DMS153 treated with DMSO at 0.1 percent for 48 hours (cell line): ENCODE results near the gene ACAT1.
"Not testable (repeated sequence)": the region's sequence is repeated elsewhere in the genome, so short reads cannot be mapped to it uniquely, and the experiment has no call there.

Experiments used
- DNase-seq: peaks from one replicate; lab custom pipeline; 2025; ENCODE audit not compliant: unreplicated experiment; lab: John Stamatoyannopoulos, UW

The ACAT1 gene

DNA sequence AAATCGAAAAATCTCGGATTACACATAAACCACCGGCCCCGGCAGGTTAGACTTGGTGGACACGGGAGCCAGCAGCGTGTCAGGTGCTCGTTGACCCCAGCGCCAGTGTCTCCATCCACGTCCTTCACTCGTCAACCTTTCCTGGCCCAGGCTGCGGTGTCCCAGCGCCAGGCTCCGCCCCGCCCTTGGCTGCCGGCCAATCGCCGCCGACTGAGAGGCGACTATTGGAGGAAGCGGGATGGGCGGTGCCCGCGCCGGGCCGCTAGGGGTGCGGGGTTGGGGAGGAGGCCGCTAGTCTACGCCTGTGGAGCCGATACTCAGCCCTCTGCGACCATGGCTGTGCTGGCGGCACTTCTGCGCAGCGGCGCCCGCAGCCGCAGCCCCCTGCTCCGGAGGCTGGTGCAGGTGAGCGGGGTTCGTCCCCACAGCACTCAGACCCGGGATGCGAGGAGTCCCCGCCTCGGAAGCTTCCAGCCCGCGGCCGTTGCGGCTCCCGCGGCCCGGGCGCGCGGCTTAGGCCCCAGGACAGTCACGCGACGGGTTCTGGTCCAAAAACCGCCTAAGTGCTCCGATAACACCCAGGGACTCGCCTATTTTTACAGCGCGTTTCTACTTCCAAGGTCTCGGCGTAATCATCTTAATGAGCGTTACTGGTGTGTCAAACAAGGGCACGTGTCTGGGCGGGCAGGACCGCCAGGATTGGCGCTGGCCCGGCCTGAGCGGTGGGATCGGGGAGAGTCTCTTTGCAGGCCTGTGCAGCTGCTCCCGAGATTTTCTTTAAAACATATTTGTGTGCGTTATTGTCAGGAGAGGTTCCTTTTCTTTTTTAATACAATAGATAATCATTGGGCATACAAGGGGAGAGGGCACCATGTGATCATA lies at the start of gene ACAT1:
Gene ACAT1, plus strand, starts transcription at position 294 of the 882 bp plus-strand sequence. Its CDS starts 40 bp downstream, at position 334.
- DNase-seq: peak; percentile 86

DNA sequence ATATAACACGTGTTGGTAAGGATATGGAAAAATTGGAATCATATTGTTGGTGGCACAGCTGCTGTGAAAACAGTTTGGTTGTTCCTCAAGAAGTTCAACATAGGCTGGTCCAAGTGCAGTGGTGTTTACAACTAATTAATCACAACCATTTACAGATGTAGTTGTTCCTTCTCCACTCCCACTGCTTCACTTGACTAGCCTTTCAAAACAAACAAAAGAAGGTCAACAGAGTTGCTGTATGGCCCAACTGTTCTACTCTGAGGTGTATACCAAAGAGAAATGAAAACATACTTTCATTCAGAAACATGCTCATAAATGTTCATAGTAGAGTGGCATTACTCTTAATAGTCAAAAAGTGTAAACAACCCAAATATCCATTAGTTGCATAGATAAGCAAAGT lies 36.6 kb upstream of the ACAT1 start:
- no peak for DNase-seq

DNA sequence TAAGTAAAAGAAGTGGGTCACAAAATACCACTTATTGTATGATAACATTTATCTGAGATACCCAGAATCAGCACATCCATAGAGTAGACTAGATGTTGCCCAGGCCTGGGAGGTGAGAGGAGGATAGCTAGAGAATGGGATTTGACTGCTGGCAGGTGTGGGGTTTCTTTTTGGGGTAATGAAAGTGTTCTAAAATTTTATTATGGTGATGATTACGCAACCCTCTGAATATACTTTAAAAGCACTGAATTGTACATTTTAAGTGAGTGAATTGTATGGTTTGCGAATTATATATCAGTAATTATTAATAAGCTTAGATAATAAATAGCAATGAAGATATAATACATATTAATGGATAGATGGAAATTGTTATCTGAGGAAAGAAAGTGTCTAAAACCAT lies 35.7 kb upstream of the ACAT1 start:
- no peak for DNase-seq

DNA sequence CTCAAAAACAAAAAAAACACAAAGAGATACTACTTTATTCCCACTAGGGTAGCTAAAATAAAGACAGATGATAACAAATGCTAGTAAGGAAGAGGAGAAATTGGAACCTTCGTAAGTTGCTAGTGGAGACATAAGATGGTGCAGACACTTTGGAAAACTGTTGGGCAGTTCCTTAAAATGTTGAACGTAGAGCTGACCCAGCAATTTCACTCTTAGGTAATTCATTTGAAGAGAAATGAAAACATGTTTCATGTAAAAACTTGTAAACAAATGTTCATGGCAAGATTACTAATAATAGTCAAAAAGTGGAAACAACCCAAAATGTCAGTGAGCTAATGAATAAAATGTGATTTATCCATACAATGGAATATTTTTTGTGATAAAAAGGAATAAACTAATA lies 29.2 kb upstream of the ACAT1 start:
- no peak for DNase-seq

DNA sequence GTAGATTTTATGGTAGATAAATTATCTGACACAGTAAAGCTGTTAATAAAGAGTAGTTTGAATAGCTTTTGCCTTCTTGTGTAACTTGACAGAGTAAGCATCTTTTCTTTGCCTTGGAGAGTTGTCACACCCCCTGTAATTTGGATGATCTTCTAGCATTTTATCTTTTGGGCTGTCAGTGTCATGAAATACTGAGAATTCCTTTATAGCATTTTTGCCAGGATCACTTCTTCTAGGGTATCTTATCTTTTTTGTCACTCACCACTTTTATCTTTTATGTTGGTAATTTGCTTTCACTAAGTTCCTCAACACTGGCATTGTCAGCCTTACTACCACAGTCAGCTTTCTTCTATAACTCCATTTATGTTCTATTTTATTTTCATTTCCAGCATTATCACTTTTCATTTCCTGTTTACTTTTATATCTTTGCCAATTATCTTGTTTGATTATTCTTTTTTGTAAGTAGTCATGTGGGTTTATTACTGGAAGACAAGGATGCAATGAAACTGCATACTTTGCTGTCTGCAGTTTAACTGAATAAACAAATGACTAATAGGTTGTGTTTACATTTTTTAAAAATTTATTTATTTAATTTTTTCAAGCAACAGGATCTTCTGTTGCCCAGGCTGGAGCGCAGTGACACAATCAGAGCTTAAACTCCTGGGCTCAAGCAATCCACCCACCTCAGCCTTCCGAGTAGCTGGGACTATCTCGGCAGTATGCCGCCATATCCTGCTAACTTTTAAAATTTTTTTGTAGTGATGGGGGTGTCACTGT lies 28.1 kb upstream of the ACAT1 start:
- no peak for DNase-seq

DNA sequence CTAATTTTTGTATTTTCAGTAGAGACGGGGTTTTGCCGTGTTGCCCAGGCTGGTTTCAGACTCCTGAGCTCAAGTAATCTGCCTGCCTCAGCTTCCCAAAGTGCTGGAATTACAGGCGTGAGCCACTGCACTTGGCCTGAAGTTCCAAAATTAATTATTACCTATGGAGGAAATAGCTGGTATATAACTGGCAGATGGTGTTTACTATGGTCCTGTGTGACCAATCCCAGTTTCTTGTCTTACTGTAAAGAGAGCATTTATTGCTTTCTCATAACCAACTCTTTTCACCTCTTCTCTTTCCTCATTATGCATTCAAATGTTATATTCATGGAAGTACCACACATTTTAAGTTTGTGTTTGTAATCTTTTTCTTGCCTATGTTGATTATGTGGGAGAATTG lies 24.2 kb upstream of the ACAT1 start:
- DNase-seq: no peak

DNA sequence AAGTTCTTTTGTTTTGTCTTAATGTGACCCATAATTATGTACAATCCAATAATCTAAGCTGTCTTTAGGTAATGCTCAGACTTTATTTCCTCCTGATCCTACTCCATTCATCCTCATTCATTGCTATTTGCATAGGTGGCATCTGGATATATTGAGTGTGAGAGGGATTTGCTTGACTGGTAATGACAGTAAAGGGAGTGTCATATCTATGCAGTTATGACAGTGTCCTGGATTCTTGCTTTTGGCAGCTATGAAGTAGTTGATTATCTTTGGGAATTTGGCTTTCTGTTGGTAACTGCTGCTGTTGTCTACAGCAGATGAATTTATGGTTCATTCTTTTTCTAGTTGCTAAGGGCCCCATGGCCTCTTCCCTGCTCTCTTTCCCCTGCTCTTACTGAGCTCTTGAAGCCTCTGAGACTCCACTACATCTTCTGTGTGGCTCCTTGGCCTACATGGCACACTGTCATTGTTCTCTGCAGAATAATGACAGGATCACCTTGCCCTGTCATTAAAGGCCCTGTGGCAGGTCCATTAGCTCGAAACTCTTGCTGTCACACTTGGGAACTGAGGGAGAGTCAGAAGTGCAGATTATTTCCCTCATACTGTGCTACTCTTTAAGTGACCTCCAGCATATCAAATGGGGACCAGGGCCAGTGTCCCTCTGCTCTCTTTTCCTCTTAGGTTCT lies 20.1 kb upstream of the ACAT1 start:
- DNase-seq: no peak

DNA sequence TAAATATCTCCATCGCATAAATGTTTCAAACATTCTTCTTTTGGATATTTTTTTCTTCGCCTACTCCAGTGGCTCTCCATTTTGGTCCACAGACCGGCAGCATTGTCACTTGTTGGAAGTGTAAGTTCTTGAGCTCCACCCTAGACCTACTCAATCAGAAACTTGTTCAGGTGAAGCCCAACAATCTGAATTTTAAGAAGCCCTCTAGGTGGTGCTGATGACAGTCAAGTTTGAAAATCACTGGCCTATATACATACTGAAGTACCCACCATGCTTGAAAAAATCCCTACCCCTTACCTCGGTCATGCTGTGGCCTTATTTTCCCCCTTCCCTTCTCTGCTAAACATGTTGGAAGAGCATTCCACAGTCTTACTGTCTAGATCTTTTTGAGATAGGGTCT lies 10.2 kb upstream of the ACAT1 start:
- DNase-seq: no peak

DNA sequence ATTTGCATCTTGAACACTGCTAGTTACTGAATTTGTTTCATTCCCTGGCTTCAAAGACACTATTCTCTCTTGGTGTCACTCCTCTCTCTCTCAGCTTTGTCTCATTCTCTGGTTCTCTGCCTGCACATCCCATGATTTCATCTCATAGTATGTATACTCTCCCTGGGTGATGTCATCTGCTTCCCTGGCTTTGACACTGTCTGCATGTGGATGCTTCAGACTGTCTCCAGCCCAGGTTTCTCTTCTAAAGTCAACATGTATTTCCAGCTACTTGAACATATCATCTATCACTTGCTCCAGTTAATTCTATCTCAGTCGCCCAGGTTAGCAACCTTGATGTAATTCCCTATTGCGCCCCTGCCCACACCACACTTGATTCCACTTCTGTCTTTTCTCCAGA lies 9.3 kb upstream of the ACAT1 start:
- DNase-seq: no peak

DNA sequence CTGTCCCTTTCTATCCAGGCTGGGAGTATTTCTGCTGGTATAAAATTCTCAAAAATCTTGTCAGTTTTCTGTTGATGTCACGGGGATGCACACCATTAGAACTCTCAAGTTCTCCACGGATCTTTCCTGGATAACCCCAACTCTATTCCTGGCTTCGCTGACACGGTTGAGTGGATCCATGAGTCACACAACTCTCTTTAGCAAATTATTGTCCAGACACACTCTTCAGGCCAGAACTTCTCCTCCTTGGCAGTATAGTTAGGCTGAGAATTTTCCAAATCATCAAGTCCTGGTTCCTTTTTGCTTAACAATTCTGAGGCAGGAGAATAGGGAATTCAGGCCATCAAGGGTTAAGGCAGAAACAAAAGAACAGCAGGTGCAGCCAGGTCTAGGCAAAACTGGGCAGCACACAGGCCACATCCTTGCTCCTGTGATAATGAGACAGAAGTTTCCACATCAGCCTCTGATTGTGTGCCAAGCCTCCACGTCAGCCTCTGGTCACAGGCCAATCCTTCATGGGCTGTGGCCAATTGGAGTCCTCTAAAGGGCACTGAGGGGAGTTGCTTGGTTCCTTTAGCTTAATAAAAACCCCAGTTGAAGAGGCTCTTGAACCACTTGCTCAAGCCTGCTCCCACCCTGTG lies 5.7 kb upstream of the ACAT1 start:
- DNase-seq: peak; percentile 23

DNA sequence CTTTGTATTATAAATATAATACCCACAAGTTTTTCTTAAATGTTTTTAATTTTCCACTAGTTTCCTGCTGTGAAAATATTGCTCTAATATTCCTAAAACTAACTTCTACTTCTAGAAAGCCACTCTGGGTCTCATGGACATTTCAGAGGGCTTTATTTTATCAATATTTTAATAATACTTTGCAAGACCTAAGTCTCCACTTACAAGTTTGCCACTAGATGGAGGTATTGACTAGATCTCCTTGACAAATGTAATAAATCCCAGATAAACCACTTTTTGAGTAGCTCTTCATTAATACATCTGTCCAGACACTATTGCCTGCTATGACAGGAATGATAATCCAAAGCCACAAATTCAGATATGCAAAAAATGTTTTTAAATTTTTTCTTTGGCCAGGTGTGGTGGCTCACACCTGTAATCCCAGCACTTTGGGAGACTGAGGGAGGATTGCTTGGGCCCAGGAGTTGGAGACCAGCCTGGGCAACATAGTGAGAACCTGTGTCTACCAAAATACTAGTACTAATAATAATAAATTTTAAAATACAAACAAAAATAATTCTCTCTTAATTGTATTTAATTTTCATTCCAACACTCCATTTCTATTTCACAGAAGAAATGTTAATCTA lies 3.5 kb upstream of the ACAT1 start:
- peak; percentile 22 for DNase-seq

DNA sequence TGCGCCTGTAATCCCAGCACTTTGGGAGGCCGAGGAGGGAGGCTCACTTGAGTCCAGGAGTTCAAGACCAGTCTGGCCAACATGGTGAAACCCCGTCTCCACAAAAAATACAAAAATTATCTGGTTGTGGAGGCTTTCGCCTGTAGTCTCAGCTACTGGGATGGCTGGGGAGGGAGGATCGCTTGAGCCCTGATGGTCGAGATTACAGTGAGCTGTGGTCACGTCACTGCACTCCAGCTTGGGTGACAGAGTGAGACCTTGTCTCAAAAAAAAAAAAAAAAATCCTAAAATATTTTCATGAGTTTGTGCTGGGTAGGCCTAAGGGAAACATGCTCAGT lies 462 bp upstream of the ACAT1 start:
- DNase-seq: not testable (repeated sequence)

DNA sequence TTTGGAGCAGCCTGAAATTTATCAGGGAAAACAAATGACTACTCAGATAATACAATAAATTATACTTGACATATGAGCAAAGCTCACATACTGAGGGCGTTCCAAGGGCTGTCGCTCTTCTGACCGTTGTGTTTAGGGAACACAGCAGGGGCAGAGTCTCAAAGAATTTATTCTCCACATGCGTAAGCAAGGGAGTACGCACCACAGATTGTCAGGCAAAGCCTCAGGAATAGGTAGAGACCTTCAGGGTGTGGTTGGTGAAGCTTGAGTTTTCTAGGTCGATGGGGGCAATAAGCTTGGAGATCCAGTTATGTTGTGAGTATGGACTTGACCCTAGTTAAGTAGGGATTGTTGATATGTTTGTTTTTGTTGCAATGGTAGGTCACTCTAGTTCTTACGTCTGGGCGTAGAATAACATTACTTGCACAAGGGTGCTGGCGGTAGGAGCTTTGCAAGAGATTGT lies 830 bp downstream of the ACAT1 start:
- DNase-seq: no peak

DNA sequence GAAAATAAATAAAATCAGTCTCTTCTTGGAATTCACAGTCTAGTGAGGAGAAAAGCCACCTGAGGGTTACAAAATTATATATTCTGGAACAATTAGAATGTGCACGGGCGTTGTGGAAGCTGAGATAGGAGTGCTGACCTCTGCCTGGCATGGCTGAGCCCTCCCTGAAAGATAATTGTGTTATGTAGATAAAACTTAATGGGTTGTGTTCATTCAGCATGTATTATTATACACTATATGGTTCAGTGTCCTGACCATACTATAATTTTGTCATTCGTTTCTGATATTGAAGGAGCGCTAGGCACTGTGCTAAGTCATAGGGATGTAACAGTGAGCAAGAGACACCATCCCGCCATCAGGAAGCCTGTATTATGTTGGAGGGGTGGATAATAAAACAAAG lies 3.7 kb downstream of the ACAT1 start:
- DNase-seq: no peak

DNA sequence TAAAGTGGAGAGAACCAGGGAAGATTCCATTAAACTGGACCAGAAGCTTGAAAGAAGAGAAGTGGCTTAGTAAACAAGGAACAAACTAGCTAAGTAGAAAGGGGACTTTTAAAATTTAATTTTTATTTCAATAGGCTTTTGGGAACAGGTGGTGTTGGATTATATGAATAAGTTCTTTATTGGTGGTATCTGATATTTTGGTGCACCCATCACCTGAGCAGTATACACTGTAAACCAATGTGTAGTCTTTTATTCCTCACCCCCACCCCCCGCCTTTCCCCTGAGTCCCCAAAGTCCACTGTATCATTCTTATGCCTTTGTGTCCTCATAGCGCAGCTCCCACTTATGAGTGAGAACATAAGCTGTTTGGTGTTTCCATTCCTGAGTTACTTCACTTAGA lies 7.4 kb downstream of the ACAT1 start:
- no peak for DNase-seq

DNA sequence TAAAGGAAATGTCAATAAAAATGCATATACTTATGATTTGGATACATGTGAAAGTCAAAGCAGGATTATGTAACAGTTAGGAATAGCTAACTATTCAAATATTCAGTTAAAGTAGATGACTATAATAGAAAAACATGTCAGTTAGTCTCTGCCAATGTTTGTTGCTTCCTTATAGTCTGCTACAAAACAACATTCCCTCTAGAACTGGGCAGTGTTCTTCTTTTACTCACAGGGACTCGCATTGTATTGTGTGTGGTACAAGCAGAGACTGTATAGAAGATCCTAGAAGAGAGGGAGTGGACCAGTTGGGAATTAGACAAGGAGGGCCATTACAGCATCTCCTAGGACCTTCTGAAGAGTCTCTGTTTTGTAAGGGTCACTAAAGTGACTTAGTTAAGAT lies 10.6 kb downstream of the ACAT1 start:
- DNase-seq: no peak

DNA sequence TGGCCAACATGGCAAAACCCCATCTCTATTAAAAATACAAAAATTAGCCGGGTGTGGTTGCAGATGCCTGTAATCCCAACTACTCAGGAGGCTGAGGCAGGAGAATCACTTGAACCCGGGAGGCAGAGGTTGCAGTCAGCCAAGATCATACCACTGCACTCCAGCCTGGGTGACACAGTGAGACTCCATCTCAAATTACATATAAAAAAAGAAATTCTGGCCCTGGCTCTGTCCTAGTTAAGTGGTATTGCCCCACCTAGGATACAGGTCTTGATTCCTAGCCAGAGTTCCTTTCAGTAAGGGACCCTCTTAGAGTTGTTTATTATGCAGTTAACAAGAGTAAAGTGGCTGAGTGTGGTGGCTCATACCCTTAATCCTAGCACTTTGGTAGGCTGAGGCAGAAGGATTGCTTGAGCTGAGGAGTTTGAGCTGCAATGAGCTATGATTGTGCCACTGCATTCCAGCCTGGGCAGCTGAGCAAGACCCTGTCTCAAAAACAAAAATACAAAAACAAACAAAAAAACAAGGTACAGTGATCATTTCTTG lies 11.7 kb downstream of the ACAT1 start:
- DNase-seq: not testable (repeated sequence)

DNA sequence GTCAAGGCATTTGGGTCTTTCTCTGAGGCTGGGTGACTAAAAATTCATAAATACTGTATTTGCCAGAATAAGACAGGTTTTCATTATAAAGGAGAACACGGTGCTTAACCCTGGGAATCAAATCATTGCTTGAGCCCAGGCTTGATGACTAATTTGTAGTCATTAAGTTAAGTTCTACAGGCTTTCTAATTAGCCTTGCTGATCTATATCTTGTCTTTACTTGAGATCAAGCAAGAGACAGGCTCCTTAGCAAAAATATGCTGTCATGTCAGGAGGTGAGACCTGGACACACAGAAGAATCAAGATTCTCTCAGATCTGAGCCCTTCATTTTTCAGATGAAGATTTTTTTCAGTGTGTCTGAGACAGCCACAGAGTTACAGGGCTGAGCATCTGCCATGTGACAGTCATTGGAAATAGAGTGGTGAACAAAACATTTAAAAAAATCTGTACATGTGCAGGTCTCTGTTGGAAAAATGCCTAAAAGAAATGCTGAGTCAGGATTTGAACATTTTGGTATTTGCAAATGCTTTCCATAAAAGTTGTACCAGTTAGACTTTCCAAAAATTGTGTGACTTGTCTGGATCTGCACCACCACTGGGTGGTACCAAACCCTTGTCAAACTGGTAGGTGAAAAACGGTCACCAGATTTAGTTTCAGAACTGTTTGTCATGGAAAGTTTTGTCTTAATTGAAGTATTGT lies 14.6 kb downstream of the ACAT1 start:
- DNase-seq: no peak

DNA sequence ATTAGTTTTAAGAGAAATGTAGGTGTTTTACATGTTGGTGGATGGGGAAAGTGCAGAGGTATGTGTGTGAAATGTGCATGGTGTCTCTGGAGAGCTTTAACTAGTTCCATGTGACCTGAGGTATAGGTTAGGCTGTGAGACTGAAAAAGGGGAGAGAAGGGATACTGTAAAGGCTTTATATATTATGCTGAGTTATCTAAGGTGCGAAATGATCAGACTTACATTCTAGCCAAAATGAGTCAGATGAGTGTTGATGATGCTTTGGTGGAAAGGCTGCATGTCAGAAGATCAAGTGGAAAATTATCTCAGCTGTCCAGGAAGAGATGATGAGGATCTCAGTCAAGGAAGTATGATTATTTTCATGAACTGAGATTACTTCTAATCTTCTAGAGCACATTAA lies 15.8 kb downstream of the ACAT1 start:
- no peak for DNase-seq

DNA sequence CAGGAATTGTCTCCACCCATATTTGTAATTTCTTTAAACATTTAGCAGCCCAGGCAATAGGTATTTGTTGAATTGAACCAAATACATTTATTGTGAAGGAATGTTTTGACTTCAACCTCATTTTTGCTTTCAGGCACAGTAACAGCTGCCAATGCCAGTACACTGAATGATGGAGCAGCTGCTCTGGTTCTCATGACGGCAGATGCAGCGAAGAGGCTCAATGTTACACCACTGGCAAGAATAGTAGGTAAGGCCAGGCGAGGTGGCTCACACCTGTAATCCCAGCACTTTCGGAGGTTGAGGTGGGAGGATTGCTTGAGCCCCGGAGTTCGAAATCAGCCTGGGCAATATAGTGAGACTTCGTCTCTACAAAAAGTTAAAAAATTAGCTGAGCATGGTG lies 20.9 kb downstream of the ACAT1 start:
- no peak for DNase-seq
